ENCODE measurements around the gene BCAP31. TPM values are rescaled to one million over a fixed set of nuclear protein-coding genes. Genes with fewer than 3 reads are reported as not detected.
"Not testable (repeated sequence)": the region's sequence is repeated elsewhere in the genome, so short reads cannot be mapped to it uniquely, and the experiment has no call there.

The BCAP31 gene
- total RNA-seq, 1 experiment from 2014 or later = 138 TPM

- not testable (repeated sequence) for H3K27me3 ChIP-seq (ENCODE audit: insufficient read depth, low read length); H4K20me1 ChIP-seq (ENCODE audit: control insufficient read depth, insufficient read depth, insufficient read length); H3K4me1 Mint-ChIP-seq; H3K4me3 Mint-ChIP-seq; H4K91ac ChIP-seq (ENCODE audit: insufficient read length, low read depth, low read length); H3K4ac ChIP-seq (ENCODE audit: low read depth, low read length); H4K5ac ChIP-seq (ENCODE audit: insufficient read length, low read depth, low read length); H3K79me2 ChIP-seq (ENCODE audit: insufficient read depth, low read length); H2BK5ac ChIP-seq (ENCODE audit: insufficient read length, low read length); H3K56ac ChIP-seq (ENCODE audit: insufficient read length, low read depth, low read length); H3K4me1 ChIP-seq (ENCODE audit: insufficient read depth, low read length); H2AK5ac ChIP-seq (ENCODE audit: insufficient read length, low read length); H3K14ac ChIP-seq (ENCODE audit: insufficient read depth, low read length); H3K18ac ChIP-seq (ENCODE audit: insufficient read length, low read depth, low read length); H2AFZ ChIP-seq (ENCODE audit: low read length); H3K23ac ChIP-seq (ENCODE audit: insufficient read length, low read depth, low read length); H2BK120ac ChIP-seq (ENCODE audit: low read depth, low read length, poor library complexity, severe bottlenecking); H2BK20ac ChIP-seq (ENCODE audit: low read depth, low read length, poor library complexity, severe bottlenecking); H2BK15ac ChIP-seq (ENCODE audit: low read depth, low read length); DNase-seq; H2BK12ac ChIP-seq (ENCODE audit: insufficient read length, low read depth, low read length); H3T11ph ChIP-seq (ENCODE audit: low read length); H3K27ac Mint-ChIP-seq; H3K4me2 ChIP-seq (ENCODE audit: insufficient read depth, insufficient read length, low read length); H3K27me3 Mint-ChIP-seq (ENCODE audit: low read depth); H3K27ac ChIP-seq (ENCODE audit: insufficient read length, low read depth, low read length); H3K79me1 ChIP-seq (ENCODE audit: insufficient read depth, low read depth, low read length, poor library complexity, severe bottlenecking); H3K9me3 ChIP-seq (ENCODE audit: control insufficient read depth, low read depth, low read length); H4K8ac ChIP-seq (replicated peaks; ENCODE audit: insufficient read length, low read depth, low read length); H3K23me2 ChIP-seq (ENCODE audit: insufficient read length, low read depth, low read length, poor library complexity, severe bottlenecking); H3K9ac ChIP-seq (ENCODE audit: extremely low read depth, insufficient read length, low read length)
- Mint-ChIP-seq H3K36me3 (ENCODE audit: insufficient read depth in 1 of 3, low read depth in 3 of 3) (peaks cover 24 to 55% (median 42%) of the 10 kb centered on the region in 3 experiments), H3K9me3 (peaks cover 54 to 73% of the 10 kb centered on the region in 2 experiments)
- no CpG with 5 or more reads among the region's 16 CpGs for whole genome bisulfite sequencing (ENCODE audit: extremely low coverage, insufficient read length, low lambda C conversion rate)
Measured at GRCh38 chrX:153699210-153699783, 24.9 kb downstream of the BCAP31 start.
